H1 (cell line): ENCODE data around the gene NUP98. TPM values are rescaled to one million over a fixed set of nuclear protein-coding genes. Genes with fewer than 3 reads are reported as not detected.

Source experiments
- CTCF ChIA-PET: fragments of 300-600 bp; sonication (Branson Sonifier 250); formaldehyde crosslinking; loops from one replicate; lab custom pipeline; 2021; ENCODE audit not compliant: partially characterized antibody; lab: Charles Lee
- POLR2A ChIA-PET: fragments of 300-600 bp; sonication (Branson Sonifier 250); formaldehyde crosslinking; loops from one replicate; lab custom pipeline; 2021; ENCODE audit warnings: inconsistent platforms; ENCODE audit not compliant: partially characterized antibody; lab: Charles Lee
- DNase-seq, 2 experiments: peaks; one replicate each; pipeline versions ENCODE4 v3.0.0 to v3.0.0-alpha.2; 2010 to 2022; ENCODE audit warnings: low spot score in 2 of 2, low read depth in 1 of 2, mixed read lengths in 1 of 2
- FAIRE-seq: peaks from 2 replicates; lab custom pipeline; 2011; peaks lifted over from hg19 to GRCh38; lab: Jason Lieb, UNC
- H2AFZ ChIP-seq: 2 replicates; pipeline ENCODE4 v1.8.1; 2012; ENCODE audit warnings: low read length, inconsistent platforms
- H2AK5ac ChIP-seq: 2 replicates; pipeline ENCODE4 v1.6.1; 2013; ENCODE audit warnings: low read depth, low read length
- H2BK120ac ChIP-seq: replicated peaks from 2 replicates; pipeline ENCODE3; 2013; ENCODE audit warnings: low read depth, low read length, inconsistent platforms
- H2BK12ac ChIP-seq: 2 replicates; pipeline ENCODE4 v1.6.1; 2013; ENCODE audit warnings: low read depth, low read length
- H2BK15ac ChIP-seq: 2 replicates; pipeline ENCODE4 v1.6.1; 2013; ENCODE audit warnings: low read length
- H2BK20ac ChIP-seq: 2 replicates; pipeline ENCODE4 v1.6.1; 2013; ENCODE audit warnings: low read length
- H2BK5ac ChIP-seq: 2 replicates; pipeline ENCODE4 v1.6.1; 2013; ENCODE audit warnings: low read depth, low read length
- H3K14ac ChIP-seq: 2 replicates; pipeline ENCODE4 v1.6.1; 2013; ENCODE audit warnings: inconsistent platforms; ENCODE audit not compliant: insufficient read length
- H3K18ac ChIP-seq: 2 replicates; pipeline ENCODE4 v1.6.1; 2013; ENCODE audit warnings: low read length; ENCODE audit errors: extremely low read depth
- H3K23ac ChIP-seq: 2 replicates; pipeline ENCODE4 v1.6.1; 2013; ENCODE audit warnings: inconsistent platforms; ENCODE audit not compliant: insufficient read length
- H3K23me2 ChIP-seq: 2 replicates; pipeline ENCODE4 v1.6.1; 2013; ENCODE audit warnings: low read depth, low read length
- H3K27ac ChIP-seq: 2 replicates; pipeline ENCODE4 v1.6.1; 2011; ENCODE audit warnings: low read depth, low read length, inconsistent platforms
- H3K27me3 ChIP-seq, 4 experiments: replicated peaks in 1 of 4; 1 replicate in 1 of 4; 2 replicates in 3 of 4; pipeline versions ENCODE4 v1.6.1 to v1.8.1; 2011 to 2013; ENCODE audit warnings: low read length in 3 of 4, mild to moderate bottlenecking in 3 of 4, inconsistent platforms in 2 of 4, mixed read lengths in 2 of 4, moderate library complexity in 1 of 4; ENCODE audit not compliant: control insufficient read depth in 3 of 4, insufficient read depth in 3 of 4; ENCODE audit errors: extremely low read depth in 1 of 4
- H3K36me3 ChIP-seq, 4 experiments: 2 replicates each; pipeline versions ENCODE4 v1.6.1 to v1.8.1; 2011 to 2013; ENCODE audit warnings: mild to moderate bottlenecking in 4 of 4, low read length in 3 of 4, moderate library complexity in 2 of 4, control low read depth in 1 of 4, inconsistent platforms in 1 of 4; ENCODE audit not compliant: insufficient read depth in 4 of 4, control insufficient read depth in 2 of 4
- H3K4ac ChIP-seq: replicated peaks from 2 replicates; pipeline ENCODE3; 2013; ENCODE audit warnings: low read length, low read depth, mixed read lengths, inconsistent platforms; ENCODE audit not compliant: insufficient read length
- H3K4me1 ChIP-seq, 4 experiments: replicated peaks in 1 of 4; 1 replicate in 1 of 4; 2 replicates in 3 of 4; pipeline versions ENCODE4 v1.6.1 to v1.8.1; 2011 to 2013; ENCODE audit warnings: low read length in 3 of 4, inconsistent platforms in 2 of 4, mixed read lengths in 1 of 4; ENCODE audit not compliant: insufficient read depth in 4 of 4, control insufficient read depth in 3 of 4
- H3K4me2 ChIP-seq, 2 experiments: 2 replicates each; pipeline versions ENCODE4 v1.6.1 to v1.8.1; 2011 to 2013; ENCODE audit warnings: low read depth in 2 of 2, low read length in 2 of 2, control low read depth in 1 of 2, inconsistent platforms in 1 of 2, mild to moderate bottlenecking in 1 of 2; ENCODE audit not compliant: insufficient read depth in 1 of 2
- H3K4me3 ChIP-seq, 4 experiments: fragments of 200-600, 300-600 bp in 1 of 4; sonication (generic), shearing (Covaris generic), sonication (Bioruptor Twin) in 1 of 4; 2 replicates each; pipeline versions ENCODE4 v1.5.1 to v1.8.1; 2011 to 2016; ENCODE audit warnings: low read length in 4 of 4, low read depth in 3 of 4, control low read depth in 2 of 4, inconsistent platforms in 2 of 4, mild to moderate bottlenecking in 2 of 4, mixed read lengths in 1 of 4, moderate library complexity in 1 of 4; ENCODE audit not compliant: insufficient read depth in 2 of 4; ENCODE audit errors: extremely low read depth in 1 of 4
- H3K56ac ChIP-seq: replicated peaks from 2 replicates; pipeline ENCODE3; 2013; ENCODE audit warnings: low read depth, mild to moderate bottlenecking, mixed read lengths, low read length, inconsistent platforms; ENCODE audit not compliant: insufficient read length
- H3K79me1 ChIP-seq: 2 replicates; pipeline ENCODE4 v1.6.1; 2013; ENCODE audit warnings: low read depth, low read length, control low read depth
- H3K79me2 ChIP-seq, 2 experiments: 2 replicates each; pipeline versions ENCODE4 v1.6.1 to v1.8.1; 2012 to 2013; ENCODE audit warnings: low read length in 2 of 2, mild to moderate bottlenecking in 2 of 2, inconsistent platforms in 1 of 2; ENCODE audit not compliant: insufficient read depth in 2 of 2, control insufficient read depth in 1 of 2
- H3K9ac ChIP-seq, 4 experiments: replicated peaks in 1 of 4; 1 replicate in 1 of 4; 2 replicates in 3 of 4; pipeline versions ENCODE4 v1.6.1 to v1.8.1; 2011 to 2013; ENCODE audit warnings: low read depth in 3 of 4, low read length in 3 of 4, control low read depth in 2 of 4, mild to moderate bottlenecking in 2 of 4, moderate library complexity in 2 of 4, inconsistent platforms in 1 of 4; ENCODE audit errors: extremely low read depth in 1 of 4
- H3K9me3 ChIP-seq, 2 experiments: 2 replicates each; pipeline versions ENCODE4 v1.6.1 to v1.8.1; 2012 to 2013; ENCODE audit warnings: mild to moderate bottlenecking in 2 of 2, moderate library complexity in 2 of 2, control low read depth in 1 of 2, inconsistent platforms in 1 of 2, low read depth in 1 of 2, low read length in 1 of 2, mixed read lengths in 1 of 2; ENCODE audit not compliant: insufficient read depth in 2 of 2
- H4K20me1 ChIP-seq, 2 experiments: replicated peaks in 1 of 2; 2 replicates each; pipeline versions ENCODE3 to v1.8.1; 2011 to 2013; ENCODE audit warnings: inconsistent platforms in 2 of 2, low read length in 2 of 2, mild to moderate bottlenecking in 1 of 2; ENCODE audit not compliant: insufficient read depth in 2 of 2, control insufficient read depth in 1 of 2
- H4K5ac ChIP-seq: 2 replicates; pipeline ENCODE4 v1.6.1; 2013; ENCODE audit warnings: low read length, low read depth, mixed read lengths, inconsistent platforms; ENCODE audit not compliant: insufficient read length
- H4K8ac ChIP-seq: 2 replicates; pipeline ENCODE4 v1.8.0; 2013; ENCODE audit warnings: mild to moderate bottlenecking, moderate library complexity, low read length, inconsistent platforms; ENCODE audit not compliant: insufficient read depth; ENCODE audit errors: extremely low read depth
- H4K91ac ChIP-seq: replicated peaks from 2 replicates; pipeline ENCODE3; 2013; ENCODE audit warnings: low read length, mixed read lengths, inconsistent platforms; ENCODE audit not compliant: insufficient read length
- KDM5A ChIP-seq: fragments of 200-600 bp; IDR thresholded peaks from 2 replicates; pipeline ENCODE4 v1.7.1; 2012; ENCODE audit warnings: mild to moderate bottlenecking, low read length, inconsistent platforms, mixed read lengths
- USF2 ChIP-seq: IDR thresholded peaks from 2 replicates; pipeline ENCODE4 v1.6.1; 2011; ENCODE audit warnings: low read length, improper control_type of control experiment
- YY1 ChIP-seq: IDR thresholded peaks from 2 replicates; pipeline ENCODE4 v1.6.1; 2011; ENCODE audit warnings: low read depth, mild to moderate bottlenecking, low read length
- WGBS, 2 experiments: shearing (Covaris generic) in 1 of 2; methylation state at CpG; one replicate each; pipeline versions ENCODE4 v1.1.6 to v1.1.7; 2013 to 2015; ENCODE audit warnings: low lambda C conversion rate in 2 of 2, mixed read lengths in 2 of 2, inconsistent platforms in 1 of 2, low coverage in 1 of 2, missing lambda C conversion rate in 1 of 2; ENCODE audit not compliant: insufficient replicate concordance in 2 of 2, insufficient coverage in 1 of 2, insufficient read length in 1 of 2; ENCODE audit errors: extremely low coverage in 1 of 2, missing lambda C conversion rate in 1 of 2; 5-methylcytosine and 5-hydroxymethylcytosine counted together
- long read RNA-seq, 2 experiments: library from RNA in 1 of 2; library from capped mRNA in 1 of 2; stranded (forward); transcript quantifications; one replicate each; pipeline ENCODE4 v2.0.0, GENCODE V29; 2021; ENCODE audit warnings: inconsistent platforms in 1 of 2
- polyA minus RNA-seq, 3 experiments: library from RNA; depleted of rRNA, polyadenylated mRNA; stranded (reverse); fragments of >200 nt; gene quantifications; 1 replicate in 2 of 3; 2 replicates in 1 of 3; pipeline ENCODE4 v1.2.3, GENCODE V29; 2011
- polyA plus RNA-seq, 7 experiments: library from polyadenylated mRNA; depleted of rRNA in 3 of 7; stranded (reverse) in 5 of 7; unstranded in 2 of 7; fragments of >200 nt in 5 of 7; fragments of 200-250 nt in 2 of 7; gene quantifications; 1 replicate in 5 of 7; 2 replicates in 1 of 7; 4 replicates in 1 of 7; pipeline versions ENCODE4 v1.2.1 to v1.2.3, GENCODE V29; 2011 to 2013; ENCODE audit warnings: missing spikeins in 2 of 7, mixed read lengths in 2 of 7
- total RNA-seq: library from RNA; stranded (reverse); fragmentation: NEBNext Ultra II Directional; extraction: Animal tissue kit (Norgen Biotek cat#: 25700); gene quantifications from 2 replicates; pipeline ENCODE4 v1.2.1, GENCODE V29; 2021

The NUP98 gene
- 98.6 and 105 TPM in 2 replicates for total RNA-seq
- polyA plus RNA-seq (2011; rRNA removed): 243 and 261 TPM in 2 replicates
- 159 TPM for polyA plus RNA-seq (2011; cell fraction: cytosol; rRNA removed)
- 309 TPM for polyA plus RNA-seq (2011; cell fraction: nucleus; rRNA removed)
- 49.4 to 93.4 TPM (median 84.2 TPM) in 4 replicates for polyA plus RNA-seq (2012, experiment 1 of 2)
- 12.2 TPM for polyA plus RNA-seq (2012, experiment 2 of 2)
- 75.9 TPM for polyA plus RNA-seq (2013, experiment 1 of 2)
- 67.4 TPM for polyA plus RNA-seq (2013, experiment 2 of 2)
- 379 and 432 TPM in 2 replicates for polyA minus RNA-seq (2011; rRNA and poly(A)+ RNA removed)
- polyA minus RNA-seq (2011; cell fraction: cytosol; rRNA and poly(A)+ RNA removed): 119 TPM
- 161 TPM for polyA minus RNA-seq (2011; cell fraction: nucleus; rRNA and poly(A)+ RNA removed)
- long read RNA-seq, experiment 1, full-length matches to known transcripts: 10 of 72 reads
- long read RNA-seq, experiment 1, partial matches to known transcripts: 40 of 72 reads
- long read RNA-seq, experiment 1, other reads (novel, unspliced or antisense): 22 of 72 reads
- long read RNA-seq, experiment 2, partial matches to known transcripts: 3 of 8 reads
- long read RNA-seq, experiment 2, other reads (novel, unspliced or antisense): 5 of 8 reads

- Histone ChIP-seq H3K18ac (peak within 1 kb of the TSS; percentile 93), H3K36me3 (peaks cover 0 to 15% (median 8%) of the 10 kb centered on the region in 4 experiments; a peak in 6 of 8 replicates), H2BK120ac (peak within 1 kb of the TSS; percentile 88), H3K23me2 (peaks cover 7% of the 10 kb centered on the region), H4K20me1 (peaks cover 13 to 18% of the 10 kb centered on the region in 2 experiments), H3K4me2 (peak within 1 kb of the TSS; percentile 84 to 86), H3K27ac (peak within 1 kb of the TSS; percentile 88), H3K23ac (no peak within 1 kb of the TSS), H3K4me3 (peak within 1 kb of the TSS; percentile 83 to 95 (median 93)), H3K4me1 (peaks cover 0 to 5% (median 2%) of the 10 kb centered on the region in 4 experiments; a peak in 1 of 7 replicates), H3K27me3 (no peaks in the 10 kb centered on the region), H3K56ac (peak within 1 kb of the TSS; percentile 89), H2BK5ac (peak within 1 kb of the TSS; percentile 81; the same call in 1 of the 2 replicates), H2BK12ac (no peak within 1 kb of the TSS), H2AK5ac (no peak within 1 kb of the TSS), H3K9ac (peak within 1 kb of the TSS; percentile 68 to 89 (median 86)), H4K5ac (peak within 1 kb of the TSS; percentile 88), H3K14ac (no peak within 1 kb of the TSS), H2BK20ac (no peak within 1 kb of the TSS), H3K4ac (peak within 1 kb of the TSS; percentile 91), H3K79me1 (peaks cover 6% of the 10 kb centered on the region; the same call in 1 of the 2 replicates), H2BK15ac (no peak within 1 kb of the TSS), H4K91ac (peak within 1 kb of the TSS; percentile 80), H3K79me2 (peaks cover 33 to 47% of the 10 kb centered on the region in 2 experiments), H3K9me3 (no peaks in the 10 kb centered on the region), H4K8ac (peak within 1 kb of the TSS; percentile 96), H2AFZ (peak within 1 kb of the TSS; percentile 10; the same call in 1 of the 2 replicates)
- POLR2A ChIA-PET: interaction anchor here (0.6 to 4.0 kb wide), 10 partner anchors 8 to 93 kb away, joined by 3 to 18 read pairs (median 4); partner anchors contain the start of gene PGAP2
- FAIRE-seq: peak; percentile 77
- 0% methylated on average over 61 of the region's 86 CpGs; no CpG with 5 or more reads in 1 of the 2 experiments for WGBS, 2 experiments
- DNase-seq: peak; percentile 99 to 100
- CTCF ChIA-PET: interaction anchor here (1.1 to 7.8 kb wide), 3 partner anchors 11 to 47 kb away, joined by 3 to 81 read pairs (median 3); partner anchors contain the start of gene PGAP2
- TF ChIP-seq USF2 (peak; percentile 73), KDM5A (no peak), YY1 (peak; percentile 54; the same call in 1 of the 2 replicates)
These were observed at the start of gene NUP98 for GRCh38 chr11:3797329-3798090. Gene NUP98 (minus strand): TSS chr11:3797554. CDS start chr11:3782117, 15,437 bp downstream.
